Measurements from ENCODE around the gene NPL.

DNA sequence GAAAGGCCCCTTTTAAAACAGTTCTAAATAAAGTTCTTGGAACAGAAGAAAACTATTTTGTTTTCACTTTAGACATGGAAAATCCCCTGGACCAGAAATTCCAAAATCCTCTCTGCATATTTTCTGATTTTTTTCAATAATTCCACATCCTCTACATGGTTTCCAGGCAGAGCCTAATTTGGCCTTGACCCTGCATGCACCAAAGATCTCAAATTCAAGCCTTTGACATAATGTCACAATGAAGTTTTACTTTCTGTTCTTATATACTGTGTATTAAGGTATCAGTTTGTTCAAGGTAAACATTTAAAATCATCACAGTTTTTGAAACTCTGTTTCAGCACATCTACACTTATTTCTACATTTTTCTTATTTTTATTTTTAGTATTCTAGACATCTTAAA lies 12.2 kb upstream of the NPL start:
- no peak for TF ChIP-seq POLR2A (IDR thresholded peaks at IDR 0.05; ENCODE audit: low read depth, low read length)
- TF ChIP-seq POLR2AphosphoS5 (IDR thresholded peaks at IDR 0.05; ENCODE audit: low read depth, low read length): no peak
- TF ChIP-seq TAF1 (IDR thresholded peaks at IDR 0.05; ENCODE audit: borderline replicate concordance, low read depth, low read length): no peak

All from GM12892 (cell line).